Mesenchymal stem cell (in vitro differentiated cells and primary cell): Measurements from ENCODE around the gene LEFTY1.

Experiments used
- DNase-seq: peaks from one replicate; pipeline ENCODE4 v3.0.0-alpha.2; 2013
- H2AFZ ChIP-seq: one replicate; pipeline ENCODE4 v1.6.1; 2013; ENCODE audit warnings: low read depth, mild to moderate bottlenecking, control low read depth, inconsistent platforms, low read length, moderate library complexity
- H2AK5ac ChIP-seq: 2 replicates; pipeline ENCODE4 v1.6.1; 2013; ENCODE audit warnings: low read length, moderate library complexity, mild to moderate bottlenecking, inconsistent platforms; ENCODE audit not compliant: severe bottlenecking
- H2BK120ac ChIP-seq: one replicate; pipeline ENCODE4 v1.6.1; 2013; ENCODE audit warnings: low read depth, mild to moderate bottlenecking, inconsistent platforms, low read length, moderate library complexity
- H2BK12ac ChIP-seq, 2 experiments: one replicate each; pipeline ENCODE4 v1.6.1; 2013; ENCODE audit warnings: inconsistent platforms in 2 of 2, low read length in 2 of 2, mild to moderate bottlenecking in 2 of 2, moderate library complexity in 2 of 2, control low read depth in 1 of 2
- H2BK15ac ChIP-seq: one replicate; pipeline ENCODE4 v1.6.1; 2013; ENCODE audit warnings: mild to moderate bottlenecking, low read depth, inconsistent platforms; ENCODE audit not compliant: poor library complexity, severe bottlenecking
- H2BK5ac ChIP-seq: 2 replicates; pipeline ENCODE4 v1.6.1; 2013; ENCODE audit warnings: low read depth, mild to moderate bottlenecking, low read length, control low read depth, inconsistent platforms; ENCODE audit not compliant: poor library complexity, severe bottlenecking
- H3K14ac ChIP-seq, 2 experiments: one replicate each; pipeline ENCODE4 v1.6.1; 2013; ENCODE audit warnings: inconsistent platforms in 2 of 2, low read length in 2 of 2, control low read depth in 1 of 2, mild to moderate bottlenecking in 1 of 2, moderate library complexity in 1 of 2
- H3K18ac ChIP-seq, 2 experiments: one replicate each; pipeline ENCODE4 v1.6.1; 2013; ENCODE audit warnings: inconsistent platforms in 2 of 2, low read length in 2 of 2, control low read depth in 1 of 2, low read depth in 1 of 2, mild to moderate bottlenecking in 1 of 2
- H3K23ac ChIP-seq, 2 experiments: one replicate each; pipeline ENCODE4 v1.6.1; 2013; ENCODE audit warnings: inconsistent platforms in 2 of 2, low read length in 2 of 2, mild to moderate bottlenecking in 2 of 2, moderate library complexity in 2 of 2, control low read depth in 1 of 2
- H3K27ac ChIP-seq: 2 replicates; pipeline ENCODE4 v1.5.1; 2013; ENCODE audit warnings: mild to moderate bottlenecking, moderate library complexity, low read length, control low read depth, inconsistent platforms; ENCODE audit not compliant: poor library complexity, severe bottlenecking
- H3K27me3 ChIP-seq, 2 experiments: 2 replicates each; pipeline versions ENCODE4 v1.6.1 to v1.7.0; 2013; ENCODE audit warnings: low read length in 2 of 2, mild to moderate bottlenecking in 2 of 2, moderate library complexity in 2 of 2, control low read depth in 1 of 2, inconsistent platforms in 1 of 2; ENCODE audit not compliant: control insufficient read depth in 1 of 2, insufficient read depth in 1 of 2
- H3K36me3 ChIP-seq, 2 experiments: 2 replicates each; pipeline versions ENCODE4 v1.6.1 to v1.7.0; 2013; ENCODE audit warnings: low read length in 2 of 2, control low read depth in 1 of 2, inconsistent platforms in 1 of 2, low read depth in 1 of 2, mild to moderate bottlenecking in 1 of 2; ENCODE audit not compliant: insufficient read depth in 2 of 2, control insufficient read depth in 1 of 2
- H3K4ac ChIP-seq, 2 experiments: one replicate each; pipeline ENCODE4 v1.6.1; 2013; ENCODE audit warnings: inconsistent platforms in 2 of 2, low read length in 2 of 2, mild to moderate bottlenecking in 2 of 2, moderate library complexity in 2 of 2, control low read depth in 1 of 2, low read depth in 1 of 2
- H3K4me1 ChIP-seq: 2 replicates; pipeline ENCODE4 v1.6.1; 2013; ENCODE audit warnings: low read depth, low read length, control low read depth; ENCODE audit not compliant: control insufficient read depth, insufficient read depth
- H3K4me2 ChIP-seq: 2 replicates; pipeline ENCODE4 v1.6.1; 2013; ENCODE audit warnings: low read length, mild to moderate bottlenecking, inconsistent platforms; ENCODE audit not compliant: poor library complexity, severe bottlenecking
- H3K4me3 ChIP-seq, 2 experiments: 2 replicates each; pipeline versions ENCODE4 v1.5.1 to v1.7.0; 2013; ENCODE audit warnings: low read length in 2 of 2, mild to moderate bottlenecking in 2 of 2, control low read depth in 1 of 2, low read depth in 1 of 2; ENCODE audit not compliant: insufficient read depth in 1 of 2
- H3K79me1 ChIP-seq: replicated peaks from 2 replicates; pipeline ENCODE4 v1.6.1; 2013; ENCODE audit warnings: mild to moderate bottlenecking, control low read depth, low read length, inconsistent platforms; ENCODE audit not compliant: poor library complexity, severe bottlenecking
- H3K9ac ChIP-seq: 2 replicates; pipeline ENCODE4 v1.7.0; 2013; ENCODE audit warnings: mild to moderate bottlenecking, low read length, moderate library complexity
- H3K9me3 ChIP-seq: 2 replicates; pipeline ENCODE4 v1.7.0; 2013; ENCODE audit warnings: mild to moderate bottlenecking, low read length; ENCODE audit not compliant: control insufficient read depth
- H4K8ac ChIP-seq: one replicate; pipeline ENCODE4 v1.6.1; 2013; ENCODE audit warnings: inconsistent platforms, mild to moderate bottlenecking, low read length, moderate library complexity
- H4K91ac ChIP-seq: one replicate; pipeline ENCODE4 v1.6.1; 2013; ENCODE audit warnings: mild to moderate bottlenecking, low read length, inconsistent platforms
- WGBS: methylation state at CpG from one replicate; pipeline ENCODE4 v1.1.7; 2013; ENCODE audit warnings: mixed read lengths; 5-methylcytosine and 5-hydroxymethylcytosine counted together

The LEFTY1 gene

GRCh38 chr1:225882694-225883615 is 6.0 kb downstream of the LEFTY1 start:
- Histone ChIP-seq H3K27me3 (no peaks in the 10 kb centered on the region), H3K36me3 (peaks cover 0 to 6% of the 10 kb centered on the region in 2 experiments), H3K9ac (peak overlapping the region; percentile 95), H2BK120ac (no peak overlapping the region), H3K18ac (peak overlapping the region; percentile 35 to 69), H3K4me1 (peaks cover 14% of the 10 kb centered on the region), H4K91ac (no peak overlapping the region), H3K79me1 (peaks cover 25% of the 10 kb centered on the region), H3K4ac (peak overlapping the region in 1 of 2 experiments; percentile 64), H3K4me3 (peak overlapping the region; percentile 69 to 96), H4K8ac (peak overlapping the region; percentile 35), H2BK15ac (peak overlapping the region; percentile 29), H3K23ac (no peak overlapping the region), H3K4me2 (peak overlapping the region; percentile 66), H3K27ac (no peak overlapping the region), H2AFZ (peak overlapping the region; percentile 89), H2AK5ac (no peak overlapping the region), H3K14ac (peak overlapping the region in 1 of 2 experiments; percentile 71), H2BK12ac (no peak overlapping the region), H3K9me3 (no peaks in the 10 kb centered on the region), H2BK5ac (no peak overlapping the region)
- WGBS = 8% methylated on average over 63 of the region's 63 CpGs
- DNase-seq = peak; percentile 66

- Histone ChIP-seq H4K8ac (peak within 1 kb of the TSS; percentile 74), H3K36me3 (peaks cover under 1 to 6% of the 10 kb centered on the region in 2 experiments), H3K9me3 (no peaks in the 10 kb centered on the region), H2AFZ (peak within 1 kb of the TSS; percentile 89), H3K27me3 (no peaks in the 10 kb centered on the region), H3K9ac (peak within 1 kb of the TSS; percentile 95), H3K23ac (no peak within 1 kb of the TSS), H3K4ac (peak within 1 kb of the TSS in 1 of 2 experiments; percentile 86), H2AK5ac (no peak within 1 kb of the TSS), H3K79me1 (peaks cover 25% of the 10 kb centered on the region), H3K4me1 (peaks cover 16% of the 10 kb centered on the region), H2BK12ac (peak within 1 kb of the TSS in 1 of 2 experiments; percentile 70), H2BK5ac (no peak within 1 kb of the TSS), H3K4me3 (peak within 1 kb of the TSS; percentile 69 to 96), H2BK120ac (peak within 1 kb of the TSS; percentile 11), H3K4me2 (peak within 1 kb of the TSS; percentile 66), H3K27ac (no peak within 1 kb of the TSS), H2BK15ac (peak within 1 kb of the TSS; percentile 50), H3K14ac (peak within 1 kb of the TSS in 1 of 2 experiments; percentile 73), H4K91ac (peak within 1 kb of the TSS; percentile 87), H3K18ac (peak within 1 kb of the TSS; percentile 75 to 89)
- WGBS = under 1% methylated on average over 64 of the region's 64 CpGs
- DNase-seq = peak; percentile 86
Observed at GRCh38 chr1:225881959-225882693, 6.8 kb downstream of the LEFTY1 start, which contains the start of gene TMEM63A. TSS of gene TMEM63A (minus strand) at chr1:225882380. CDS start at chr1:225877580, 4,800 bp downstream.

GRCh38 chr1:225881081-225881958 is 7.6 kb downstream of the LEFTY1 start:
- Histone ChIP-seq H3K23ac (no peak overlapping the region), H2AFZ (peak overlapping the region; percentile 89), H3K18ac (peak overlapping the region in 1 of 2 experiments; percentile 75), H2BK15ac (peak overlapping the region; percentile 50), H4K91ac (no peak overlapping the region), H2AK5ac (no peak overlapping the region), H3K9me3 (no peaks in the 10 kb centered on the region), H2BK5ac (no peak overlapping the region), H3K4me3 (peak overlapping the region; percentile 69 to 96), H3K4ac (peak overlapping the region in 1 of 2 experiments; percentile 86), H3K14ac (peak overlapping the region in 1 of 2 experiments; percentile 73), H3K9ac (peak overlapping the region; percentile 95), H3K4me1 (peaks cover 16% of the 10 kb centered on the region), H3K4me2 (peak overlapping the region; percentile 66), H3K27me3 (no peaks in the 10 kb centered on the region), H4K8ac (peak overlapping the region; percentile 30), H2BK120ac (peak overlapping the region; percentile 11), H2BK12ac (peak overlapping the region in 1 of 2 experiments; percentile 65), H3K27ac (no peak overlapping the region), H3K79me1 (peaks cover 25% of the 10 kb centered on the region), H3K36me3 (peaks cover 7 to 9% of the 10 kb centered on the region in 2 experiments)
- WGBS = 10% methylated on average over 21 of the region's 25 CpGs
- peak; percentile 50 for DNase-seq
